SK-N-MC (cell line): ENCODE data around the gene PLD6.
A peak's percentile ranks its signal among the peaks of the same experiment; 100 is the strongest.
"Not testable (repeated sequence)": the region's sequence is repeated elsewhere in the genome, so short reads cannot be mapped to it uniquely, and the experiment has no call there.

Experiments used
- DNase-seq: peaks from one replicate; pipeline ENCODE4 v3.0.0-alpha.2; 2011; ENCODE audit warnings: low read depth, low spot score
- H3K27ac ChIP-seq: fragments of 200-600 bp; sonication (generic); 2 replicates; pipeline ENCODE4 v1.5.1; 2016; ENCODE audit warnings: mixed run types
- H3K36me3 ChIP-seq: fragments of 200-600 bp; sonication (generic); 2 replicates; pipeline ENCODE4 v1.6.1; 2017; ENCODE audit warnings: antibody characterized with exemption, low read length, mixed read lengths; ENCODE audit not compliant: insufficient read depth
- H3K4me3 ChIP-seq: fragments of 200-600 bp; sonication (generic); 2 replicates; pipeline ENCODE4 v1.5.1; 2016
- H3K9ac ChIP-seq: fragments of 200-600 bp; sonication (generic); 2 replicates; pipeline ENCODE4 v1.8.0; 2017; ENCODE audit warnings: mixed run types, mixed read lengths; ENCODE audit not compliant: insufficient read length
- H3K9me3 ChIP-seq: fragments of 200-600 bp; sonication (generic); 2 replicates; pipeline ENCODE4 v1.6.1; 2017; ENCODE audit warnings: low read depth, mild to moderate bottlenecking, antibody characterized with exemption, low read length, moderate library complexity, mixed read lengths
- EZH2 ChIP-seq: fragments of 200-600 bp; sonication (generic); IDR thresholded peaks from one replicate; pipeline ENCODE4 v1.6.1; 2017; ENCODE audit warnings: antibody characterized with exemption
- FOXP2 ChIP-seq: optimal IDR thresholded peaks from 2 replicates; pipeline ENCODE3; 2011; ENCODE audit warnings: mild to moderate bottlenecking, moderate library complexity; ENCODE audit not compliant: insufficient read depth; ENCODE audit errors: extremely low read length, control extremely low read depth
- POLR2AphosphoS5 ChIP-seq: IDR thresholded peaks from 2 replicates; pipeline ENCODE4 v1.6.1; 2012; ENCODE audit warnings: mild to moderate bottlenecking, low read depth, low read length, borderline replicate concordance

PLD6 gene

DNA sequence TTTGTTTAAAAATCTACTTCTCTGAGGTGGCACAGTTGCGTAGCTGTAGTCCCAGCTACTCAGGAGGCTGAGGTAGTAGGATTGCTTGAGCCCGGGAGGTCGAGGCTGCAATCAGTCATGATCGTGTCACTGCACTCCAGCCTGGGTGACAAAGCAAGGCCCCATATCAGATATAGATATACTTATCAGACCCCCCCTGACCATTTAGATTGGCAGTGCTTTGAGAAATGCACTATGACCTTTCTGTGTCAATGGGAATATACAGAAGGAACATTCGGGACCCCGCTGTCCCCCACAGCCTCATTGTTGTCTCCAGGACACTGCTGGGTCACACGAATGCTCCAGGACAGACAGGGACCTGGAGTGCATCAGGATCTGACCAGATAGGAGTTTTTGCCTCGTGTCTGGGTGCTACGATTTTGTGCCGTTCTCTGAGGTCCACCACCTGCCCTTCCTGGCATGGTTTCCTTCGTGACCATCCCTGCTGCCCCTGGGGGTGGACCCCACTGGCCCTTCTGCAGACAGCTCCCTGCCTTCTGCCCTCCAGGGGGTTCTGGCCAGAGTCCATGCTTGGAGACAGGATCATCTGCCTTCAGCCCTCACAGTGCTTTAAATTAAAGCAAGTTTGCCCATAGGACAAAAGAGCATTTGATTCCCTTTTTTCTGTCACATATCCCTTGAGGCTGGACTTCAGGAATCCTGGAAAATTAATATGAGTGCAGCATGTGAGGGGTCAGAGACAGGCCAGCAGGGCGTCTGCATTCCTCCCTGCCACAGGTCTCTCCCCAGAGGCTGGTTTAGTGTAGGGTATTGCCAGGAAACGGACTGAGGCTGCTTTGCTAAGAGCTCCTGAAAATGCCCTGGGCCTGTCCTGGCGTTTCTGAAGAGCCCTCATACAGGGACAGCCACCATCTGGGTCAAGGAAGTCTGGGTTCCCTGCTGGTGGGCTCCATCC is 19.3 kb downstream of the PLD6 start:
- Histone ChIP-seq H3K36me3 (peaks cover 5% of the 10 kb centered on the region; the same call in 1 of the 2 replicates), H3K9me3 (no peaks in the 10 kb centered on the region), H3K27ac (no peak overlapping the region), H3K9ac (no peak overlapping the region), H3K4me3 (no peak overlapping the region)
- no peak for DNase-seq
- TF ChIP-seq EZH2, result no peak
- TF ChIP-seq POLR2AphosphoS5, result no peak
- TF ChIP-seq FOXP2, result no peak

- TF ChIP-seq FOXP2 (no peak), EZH2 (no peak), POLR2AphosphoS5 (no peak)
- no peak for DNase-seq
- Histone ChIP-seq H3K36me3 (peaks cover 5% of the 10 kb centered on the region; the same call in 1 of the 2 replicates), H3K9me3 (no peaks in the 10 kb centered on the region), H3K4me3 (no peak overlapping the region), H3K27ac (no peak overlapping the region), H3K9ac (no peak overlapping the region)
Observed at GRCh38 chr17:17186051-17186450, 20.1 kb downstream of the PLD6 start.

DNA sequence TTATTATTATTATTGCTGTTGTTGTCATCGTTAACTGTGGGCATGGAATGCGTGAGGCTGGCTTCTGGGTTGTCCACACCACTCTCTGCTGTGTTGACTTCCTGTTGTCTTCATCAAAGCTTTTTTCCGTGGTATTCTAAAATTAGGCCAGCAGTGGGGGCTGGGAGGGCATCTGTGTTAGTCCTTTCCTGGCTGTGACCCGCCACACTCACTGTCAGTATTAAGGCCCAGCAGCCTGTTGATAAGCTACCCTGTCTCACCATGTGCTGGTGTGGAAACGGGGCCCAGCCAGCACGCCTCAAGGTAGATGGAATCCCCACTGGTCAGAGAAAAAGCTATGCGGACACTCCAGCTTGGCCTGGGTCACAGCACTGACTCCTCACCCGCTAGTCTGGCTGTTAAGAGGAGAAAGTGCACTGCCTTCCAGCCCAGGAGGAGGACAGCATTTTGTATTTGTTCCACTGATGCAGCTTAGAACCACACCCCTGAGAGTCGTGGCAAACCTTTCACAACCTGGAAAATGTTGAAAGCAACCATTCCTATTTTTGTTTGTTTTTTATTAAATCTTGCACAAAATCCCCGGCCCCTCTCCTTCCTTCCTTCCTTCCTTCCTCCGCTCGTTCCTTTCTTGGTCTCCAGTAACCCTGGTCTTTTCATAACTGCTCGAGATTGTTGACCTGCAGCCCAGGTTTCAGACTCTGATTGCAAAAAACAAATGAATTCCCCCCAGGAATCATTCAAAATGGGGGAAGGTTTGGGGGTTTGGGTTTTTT is 21.0 kb downstream of the PLD6 start:
- H3K36me3 ChIP-seq, result peaks cover 11% of the 10 kb centered on the region; the same call in 1 of the 2 replicates
- H3K9ac ChIP-seq, H3K4me3 ChIP-seq, H3K9me3 ChIP-seq, DNase-seq: not testable (repeated sequence)
- 0 out of 2 replicates have a peak overlapping the region, but pooled peaks have one; percentile 19 for H3K27ac ChIP-seq

GRCh38 chr17:17183744-17184143 is 22.4 kb downstream of the PLD6 start:
- Histone ChIP-seq H3K9me3 (no peaks in the 10 kb centered on the region), H3K4me3 (no peak overlapping the region), H3K27ac (no peak overlapping the region), H3K36me3 (peaks cover 11% of the 10 kb centered on the region; the same call in 1 of the 2 replicates), H3K9ac (no peak overlapping the region)
- DNase-seq, result no peak
- TF ChIP-seq POLR2AphosphoS5 (no peak), EZH2 (no peak), FOXP2 (no peak)

DNA sequence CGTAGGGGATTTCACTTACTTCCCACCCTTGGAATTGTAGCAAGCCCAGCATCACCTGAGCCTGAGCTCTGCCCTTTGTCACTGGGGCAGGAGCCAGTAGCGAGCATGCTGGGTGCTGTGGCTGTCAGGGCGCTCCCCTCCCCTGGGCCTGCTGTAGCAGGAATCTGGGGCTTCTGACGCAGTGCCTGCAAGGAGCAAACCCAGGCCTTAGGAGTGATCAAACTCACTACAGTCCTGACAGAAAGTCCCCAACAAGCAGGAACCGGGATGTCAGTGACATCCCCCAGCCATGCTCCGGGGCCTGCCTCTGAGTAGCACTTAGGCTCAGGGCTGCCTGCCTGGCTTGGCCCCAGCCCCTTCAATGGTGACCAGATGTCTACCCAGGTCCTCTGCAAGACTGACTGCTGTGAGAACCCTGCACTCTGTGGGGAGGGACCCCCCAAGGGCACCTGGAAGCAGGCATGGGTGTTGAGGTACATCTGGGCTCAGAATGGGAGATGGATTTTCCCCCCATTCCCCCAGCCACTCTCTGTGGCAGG is 23.5 kb downstream of the PLD6 start:
- no peak overlapping the region for H3K4me3 ChIP-seq
- H3K27ac ChIP-seq, result no peak overlapping the region
- H3K9me3 ChIP-seq, result no peaks in the 10 kb centered on the region
- peaks cover 14% of the 10 kb centered on the region; the same call in 1 of the 2 replicates for H3K36me3 ChIP-seq
- TF ChIP-seq FOXP2, result no peak
- no peak for TF ChIP-seq POLR2AphosphoS5
- no peak for DNase-seq
- H3K9ac ChIP-seq, result no peak overlapping the region

GRCh38 chr17:17181666-17182597 is 24.2 kb downstream of the PLD6 start:
- no peak for DNase-seq
- Histone ChIP-seq H3K9ac (no peak overlapping the region), H3K27ac (no peak overlapping the region), H3K4me3 (no peak overlapping the region), H3K36me3 (peaks cover 20% of the 10 kb centered on the region; the same call in 1 of the 2 replicates), H3K9me3 (no peaks in the 10 kb centered on the region)
- TF ChIP-seq EZH2, result no peak
- no peak for TF ChIP-seq POLR2AphosphoS5
- no peak for TF ChIP-seq FOXP2

DNA sequence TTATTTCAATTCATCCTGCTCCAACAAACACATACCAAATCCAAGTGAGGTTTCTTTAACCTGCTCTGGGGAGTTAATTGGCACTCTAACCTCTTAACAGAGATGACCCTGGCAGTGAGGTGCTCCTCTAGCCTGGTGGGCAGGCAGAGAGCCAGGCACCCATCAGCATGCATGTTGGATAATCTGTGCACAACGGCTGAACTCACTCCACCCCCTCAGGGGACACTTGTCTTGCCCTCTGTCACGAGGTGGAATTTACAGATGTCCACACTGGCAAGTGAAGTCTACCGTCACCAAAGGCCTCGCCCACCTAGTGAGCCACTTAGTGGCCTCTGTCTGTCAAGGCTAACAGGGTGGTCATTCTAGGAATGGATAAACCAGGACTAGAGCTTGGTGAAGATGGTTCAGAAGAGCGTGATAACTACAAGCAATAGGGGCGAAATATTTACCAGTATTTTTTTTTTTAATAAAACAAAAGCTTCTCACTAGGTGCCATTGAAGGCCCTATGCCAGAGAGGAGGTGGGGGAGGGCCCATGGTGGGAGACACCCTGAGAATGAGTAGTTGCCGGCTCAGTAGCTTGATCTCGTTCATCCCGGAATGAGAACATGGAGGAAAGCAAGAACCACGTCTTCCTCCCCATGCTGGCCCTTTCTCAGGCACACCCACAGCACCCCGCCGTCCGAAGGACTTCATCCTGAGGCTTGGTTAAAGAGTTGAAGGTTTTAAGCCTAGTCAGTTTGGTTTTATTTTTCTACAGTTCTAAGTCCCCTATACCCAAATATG is 25.2 kb downstream of the PLD6 start:
- Histone ChIP-seq H3K36me3 (peaks cover 28% of the 10 kb centered on the region; the same call in 1 of the 2 replicates), H3K9ac (no peak overlapping the region), H3K4me3 (no peak overlapping the region), H3K9me3 (no peaks in the 10 kb centered on the region), H3K27ac (no peak overlapping the region)
- TF ChIP-seq FOXP2, result no peak
- no peak for TF ChIP-seq EZH2
- no peak for TF ChIP-seq POLR2AphosphoS5
- no peak for DNase-seq
